Natural killer cell (primary cell): ENCODE measurements around the gene HSF5. TPM values are rescaled to one million over a fixed set of nuclear protein-coding genes. Genes with fewer than 3 reads are reported as not detected.
A peak's percentile ranks its signal among the peaks of the same experiment; 100 is the strongest.

Source experiments
- ATAC-seq, 3 donors: fragments of 150-1000 bp in 2 of 3; fragments of 200-7000 bp in 1 of 3; cut with Tn5 transposase; 1 replicate in 1 of 3; 2 replicates in 2 of 3; pipeline ENCODE4 v1.10.0; 2021; ENCODE audit warnings: mild to moderate bottlenecking in 2 of 3, moderate library complexity in 2 of 3
- DNase-seq, 2 donors: peaks; one replicate each; pipeline versions ENCODE4 v3.0.0 to v3.0.0-alpha.2; 2013 to 2021; ENCODE audit warnings: mixed read lengths in 1 of 2
- H3K27ac ChIP-seq: one replicate; pipeline ENCODE4 v1.5.1; 2013; ENCODE audit warnings: mild to moderate bottlenecking, low read length
- H3K27me3 ChIP-seq: one replicate; pipeline ENCODE4 v1.6.1; 2013; ENCODE audit warnings: low read length; ENCODE audit not compliant: control insufficient read depth, insufficient read depth
- H3K36me3 ChIP-seq: one replicate; pipeline ENCODE4 v1.6.1; 2013; ENCODE audit warnings: low read length; ENCODE audit not compliant: control insufficient read depth, insufficient read depth
- H3K4me1 ChIP-seq: one replicate; pipeline ENCODE4 v1.6.1; 2013; ENCODE audit warnings: low read length; ENCODE audit not compliant: control insufficient read depth, insufficient read depth
- H3K4me3 ChIP-seq: one replicate; pipeline ENCODE4 v1.5.1; 2013; ENCODE audit warnings: low read length
- H3K9me3 ChIP-seq: one replicate; pipeline ENCODE4 v1.6.1; 2013; ENCODE audit warnings: low read length; ENCODE audit not compliant: control insufficient read depth, insufficient read depth
- H3K27ac Mint-ChIP-seq, 2 donors: one replicate each; pipeline ENCODE4 v1.8.0; 2022; ENCODE audit warnings: mild to moderate bottlenecking in 2 of 2, mixed read lengths in 2 of 2, moderate library complexity in 1 of 2
- H3K27me3 Mint-ChIP-seq, 2 donors: one replicate each; pipeline ENCODE4 v1.8.0; 2022; ENCODE audit warnings: low read depth in 2 of 2, mixed read lengths in 2 of 2
- H3K36me3 Mint-ChIP-seq: one replicate; pipeline ENCODE4 v1.8.0; 2022; ENCODE audit warnings: mixed read lengths
- H3K4me1 Mint-ChIP-seq, 2 donors: one replicate each; pipeline ENCODE4 v1.8.0; 2022; ENCODE audit warnings: mixed read lengths in 2 of 2
- H3K4me3 Mint-ChIP-seq: one replicate; pipeline ENCODE4 v1.8.0; 2022; ENCODE audit warnings: mild to moderate bottlenecking, moderate library complexity, mixed read lengths
- H3K9me3 Mint-ChIP-seq, 2 donors: one replicate each; pipeline ENCODE4 v1.8.0; 2022; ENCODE audit warnings: mixed read lengths in 2 of 2
- CTCF ChIP-seq: fragments of 200-600 bp; IDR thresholded peaks from one replicate; pipeline ENCODE4 v1.8.0; 2022; ENCODE audit warnings: antibody characterized with exemption
- WGBS: methylation state at CpG from one replicate; pipeline ENCODE4 v1.1.7; 2013; ENCODE audit warnings: missing lambda C conversion rate; ENCODE audit not compliant: insufficient coverage; 5-methylcytosine and 5-hydroxymethylcytosine counted together
- intact Hi-C: fragments of 100-400 bp; cut with micrococcal nuclease; formaldehyde crosslinking; loops from one replicate; pipeline ENCODE4 v1.14.2; 2022
- total RNA-seq, 4 donors: library from RNA; stranded (reverse); fragments of 120-200 nt in 1 of 4; gene quantifications; one replicate each; pipeline versions ENCODE4 v1.2.3 to v1.2.4, GENCODE V29; 2013 to 2022

Gene HSF5
- total RNA-seq, 3 donors from 2014 or later (not counting 1 experiment from before 2014, with no cell fraction given): 0.45 to 1.00 (median 0.94) TPM

- Mint-ChIP-seq H3K36me3 (peaks cover 21% of the 10 kb centered on the region), H3K27me3 (peaks cover 0 to 3% of the 10 kb centered on the region in 2 donors), H3K4me1 (peaks cover 50 to 72% of the 10 kb centered on the region in 2 donors), H3K4me3 (peak overlapping the region; percentile 92), H3K9me3 (no peaks in the 10 kb centered on the region), H3K27ac (peak overlapping the region; percentile 73 to 88)
- 20% methylated on average over 14 of the region's 14 CpGs for WGBS
- TF ChIP-seq CTCF: no peak
- no peak overlapping the region for H3K27ac ChIP-seq
- DNase-seq: peak in 1 of 2 donors; percentile 67
- H3K27me3 ChIP-seq: no peaks in the 10 kb centered on the region
- no peaks in the 10 kb centered on the region for H3K9me3 ChIP-seq
- intact Hi-C loops: loop anchor here (10.0 kb wide), 1 partner anchor 509 kb away; the partner anchor contains the start of gene SRSF1
- H3K4me1 ChIP-seq: peaks cover 35% of the 10 kb centered on the region
- H3K36me3 ChIP-seq: peaks cover 30% of the 10 kb centered on the region
- ATAC-seq: no peak
- H3K4me3 ChIP-seq: peak overlapping the region; percentile 54
These were observed 25.2 kb upstream of the HSF5 start for GRCh38 chr17:58513267-58513964.

GRCh38 chr17:58510075-58510474, 21.9 kb upstream of the HSF5 start:
- Histone ChIP-seq H3K4me3 (no peak overlapping the region), H3K27me3 (no peaks in the 10 kb centered on the region), H3K36me3 (peaks cover 59% of the 10 kb centered on the region), H3K27ac (no peak overlapping the region), H3K4me1 (peaks cover 25% of the 10 kb centered on the region), H3K9me3 (no peaks in the 10 kb centered on the region)
- 93% methylated on average over 5 of the region's 5 CpGs for WGBS
- no peaks in the 10 kb centered on the region for H3K9me3 Mint-ChIP-seq
- DNase-seq (no peak), ATAC-seq (no peak)
- no peak overlapping the region for H3K4me3 Mint-ChIP-seq
- intact Hi-C loops: loop anchor here (10.0 kb wide), 1 partner anchor 505 kb away; the partner anchor contains the start of gene SRSF1
- no peak for TF ChIP-seq CTCF
- no peak overlapping the region for H3K27ac Mint-ChIP-seq
- peaks cover 20 to 43% of the 10 kb centered on the region in 2 donors for H3K4me1 Mint-ChIP-seq
- H3K36me3 Mint-ChIP-seq: peaks cover 21% of the 10 kb centered on the region
- H3K27me3 Mint-ChIP-seq: no peaks in the 10 kb centered on the region

GRCh38 chr17:58508341-58509067, 20.3 kb upstream of the HSF5 start:
- Mint-ChIP-seq H3K36me3 (peaks cover 27% of the 10 kb centered on the region), H3K27me3 (no peaks in the 10 kb centered on the region), H3K27ac (no peak overlapping the region), H3K4me3 (no peak overlapping the region), H3K4me1 (peaks cover 15 to 32% of the 10 kb centered on the region in 2 donors), H3K9me3 (no peaks in the 10 kb centered on the region)
- Histone ChIP-seq H3K4me1 (peaks cover 19% of the 10 kb centered on the region), H3K36me3 (peaks cover 72% of the 10 kb centered on the region), H3K27ac (no peak overlapping the region), H3K4me3 (no peak overlapping the region), H3K27me3 (no peaks in the 10 kb centered on the region), H3K9me3 (no peaks in the 10 kb centered on the region)
- ATAC-seq (no peak), DNase-seq (no peak)
- intact Hi-C loops: no loop called here
- no peak for TF ChIP-seq CTCF
- WGBS: 90% methylated on average over 9 of the region's 10 CpGs
